Activated CD8-positive, alpha-beta T cell treated with anti-CD3 and anti-CD28 coated beads for 36 hours (primary cell): ENCODE data around the gene NKAIN1. TPM values are rescaled to one million over a fixed set of nuclear protein-coding genes. Genes with fewer than 3 reads are reported as not detected.
"Not testable (repeated sequence)": the region's sequence is repeated elsewhere in the genome, so short reads cannot be mapped to it uniquely, and the experiment has no call there.

Source experiments
- ATAC-seq: fragments of 200-7000 bp; cut with Tn5 transposase; one replicate; pipeline ENCODE4 v1.10.0; 2021; ENCODE audit warnings: mild to moderate bottlenecking, moderate library complexity
- CTCF ChIA-PET: fragments of 350-600 bp; sonication (Branson Sonifier 250); formaldehyde crosslinking; loops from one replicate; lab custom pipeline; 2021; ENCODE audit warnings: antibody characterized with exemption; lab: Charles Lee
- POLR2A ChIA-PET: fragments of 350-600 bp; sonication (Branson Sonifier 250); formaldehyde crosslinking; loops from one replicate; lab custom pipeline; 2021; ENCODE audit warnings: antibody characterized with exemption; lab: Charles Lee
- DNase-seq: peaks from one replicate; pipeline ENCODE4 v3.0.0-alpha.2; 2020
- H3K27ac Mint-ChIP-seq: one replicate; pipeline ENCODE4 v1.8.0; 2021; ENCODE audit warnings: mild to moderate bottlenecking, mixed read lengths
- H3K27me3 Mint-ChIP-seq: one replicate; pipeline ENCODE4 v1.8.0; 2021; ENCODE audit warnings: mixed read lengths
- H3K36me3 Mint-ChIP-seq: one replicate; pipeline ENCODE4 v1.8.0; 2021; ENCODE audit warnings: low read depth, mixed read lengths
- H3K4me1 Mint-ChIP-seq: one replicate; pipeline ENCODE4 v1.8.0; 2021; ENCODE audit warnings: low read depth, mixed read lengths
- H3K4me3 Mint-ChIP-seq: one replicate; pipeline ENCODE4 v1.8.0; 2021; ENCODE audit warnings: mild to moderate bottlenecking, moderate library complexity, mixed read lengths
- H3K9me3 Mint-ChIP-seq: one replicate; pipeline ENCODE4 v1.8.0; 2021; ENCODE audit warnings: mixed read lengths
- intact Hi-C: fragments of 100-400 bp; cut with micrococcal nuclease; formaldehyde crosslinking; loops from one replicate; pipeline ENCODE4 v1.10.0; 2022
- total RNA-seq, 2 experiments: library from RNA; stranded (reverse); gene quantifications; one replicate each; pipeline ENCODE4 v1.2.3, GENCODE V29; 2021
- TF ChIP-seq, protein P1 (sequence below): fragments of 200-600 bp; IDR thresholded peaks from one replicate; pipeline ENCODE4 v1.8.0; 2022; ENCODE audit warnings: antibody characterized with exemption, mild to moderate bottlenecking

Gene NKAIN1
- total RNA-seq, 2 experiments from 2014 or later = not detected

DNA sequence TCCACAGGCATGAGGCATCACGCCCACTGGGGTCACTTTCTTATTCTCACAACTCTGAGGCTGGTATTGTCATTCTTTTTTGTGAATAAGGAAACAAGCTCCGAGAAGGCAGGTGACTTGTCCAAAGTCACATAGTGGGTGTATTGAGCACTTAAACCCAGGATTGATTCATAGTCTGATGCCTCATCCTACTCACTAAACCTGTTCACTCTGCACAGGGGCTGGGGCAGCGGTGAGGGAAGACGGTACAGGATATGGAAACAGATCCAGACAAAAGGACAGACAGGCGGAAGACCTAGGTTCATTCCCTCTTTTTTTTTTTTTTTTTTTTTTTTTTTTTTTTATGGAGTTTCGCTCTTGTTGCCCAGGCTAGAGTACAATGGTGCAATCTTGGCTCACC is 56.6 kb downstream of the NKAIN1 start:
- Mint-ChIP-seq H3K4me3 (no peak overlapping the region), H3K9me3 (no peaks in the 10 kb centered on the region), H3K36me3 (no peaks in the 10 kb centered on the region), H3K4me1 (peaks cover 7% of the 10 kb centered on the region), H3K27ac (no peak overlapping the region), H3K27me3 (peaks cover 30% of the 10 kb centered on the region)
- ChIA-PET CTCF (interaction anchor here (0.6 to 2.6 kb wide), 10 partner anchors 8 to 365 kb away, joined by 3 to 9 read pairs (median 3); no protein-coding TSS in a partner anchor), POLR2A (interaction anchor here (0.7 kb wide), 1 partner anchor 16 kb away, joined by 3 read pairs; no protein-coding TSS in a partner anchor)
- intact Hi-C loops = loop anchor here (5.0 to 10.0 kb wide), 2 partner anchors 242 to 364 kb away; no protein-coding TSS in a partner anchor
- TF ChIP-seq, protein P1, sequence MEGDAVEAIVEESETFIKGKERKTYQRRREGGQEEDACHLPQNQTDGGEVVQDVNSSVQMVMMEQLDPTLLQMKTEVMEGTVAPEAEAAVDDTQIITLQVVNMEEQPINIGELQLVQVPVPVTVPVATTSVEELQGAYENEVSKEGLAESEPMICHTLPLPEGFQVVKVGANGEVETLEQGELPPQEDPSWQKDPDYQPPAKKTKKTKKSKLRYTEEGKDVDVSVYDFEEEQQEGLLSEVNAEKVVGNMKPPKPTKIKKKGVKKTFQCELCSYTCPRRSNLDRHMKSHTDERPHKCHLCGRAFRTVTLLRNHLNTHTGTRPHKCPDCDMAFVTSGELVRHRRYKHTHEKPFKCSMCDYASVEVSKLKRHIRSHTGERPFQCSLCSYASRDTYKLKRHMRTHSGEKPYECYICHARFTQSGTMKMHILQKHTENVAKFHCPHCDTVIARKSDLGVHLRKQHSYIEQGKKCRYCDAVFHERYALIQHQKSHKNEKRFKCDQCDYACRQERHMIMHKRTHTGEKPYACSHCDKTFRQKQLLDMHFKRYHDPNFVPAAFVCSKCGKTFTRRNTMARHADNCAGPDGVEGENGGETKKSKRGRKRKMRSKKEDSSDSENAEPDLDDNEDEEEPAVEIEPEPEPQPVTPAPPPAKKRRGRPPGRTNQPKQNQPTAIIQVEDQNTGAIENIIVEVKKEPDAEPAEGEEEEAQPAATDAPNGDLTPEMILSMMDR = no peak
- ATAC-seq (no peak), DNase-seq (no peak)

- Mint-ChIP-seq H3K9me3 (no peaks in the 10 kb centered on the region), H3K4me3 (no peak overlapping the region), H3K27me3 (peaks cover 30% of the 10 kb centered on the region), H3K27ac (no peak overlapping the region), H3K36me3 (no peaks in the 10 kb centered on the region), H3K4me1 (peaks cover 7% of the 10 kb centered on the region)
- ChIA-PET POLR2A (interaction anchor here (0.7 kb wide), 1 partner anchor 16 kb away, joined by 3 read pairs; no protein-coding TSS in a partner anchor), CTCF (interaction anchor here (0.8 to 1.8 kb wide), 9 partner anchors 9 to 366 kb away, joined by 3 to 15 read pairs (median 5); no protein-coding TSS in a partner anchor)
- TF ChIP-seq, protein P1 = no peak
- intact Hi-C loops = loop anchor here (5.0 to 10.0 kb wide), 2 partner anchors 242 to 365 kb away; no protein-coding TSS in a partner anchor
- DNase-seq (peak; percentile 54), ATAC-seq (peak; percentile 69)
Observed at GRCh38 chr1:31182352-31182751, 57.3 kb downstream of the NKAIN1 start.

DNA sequence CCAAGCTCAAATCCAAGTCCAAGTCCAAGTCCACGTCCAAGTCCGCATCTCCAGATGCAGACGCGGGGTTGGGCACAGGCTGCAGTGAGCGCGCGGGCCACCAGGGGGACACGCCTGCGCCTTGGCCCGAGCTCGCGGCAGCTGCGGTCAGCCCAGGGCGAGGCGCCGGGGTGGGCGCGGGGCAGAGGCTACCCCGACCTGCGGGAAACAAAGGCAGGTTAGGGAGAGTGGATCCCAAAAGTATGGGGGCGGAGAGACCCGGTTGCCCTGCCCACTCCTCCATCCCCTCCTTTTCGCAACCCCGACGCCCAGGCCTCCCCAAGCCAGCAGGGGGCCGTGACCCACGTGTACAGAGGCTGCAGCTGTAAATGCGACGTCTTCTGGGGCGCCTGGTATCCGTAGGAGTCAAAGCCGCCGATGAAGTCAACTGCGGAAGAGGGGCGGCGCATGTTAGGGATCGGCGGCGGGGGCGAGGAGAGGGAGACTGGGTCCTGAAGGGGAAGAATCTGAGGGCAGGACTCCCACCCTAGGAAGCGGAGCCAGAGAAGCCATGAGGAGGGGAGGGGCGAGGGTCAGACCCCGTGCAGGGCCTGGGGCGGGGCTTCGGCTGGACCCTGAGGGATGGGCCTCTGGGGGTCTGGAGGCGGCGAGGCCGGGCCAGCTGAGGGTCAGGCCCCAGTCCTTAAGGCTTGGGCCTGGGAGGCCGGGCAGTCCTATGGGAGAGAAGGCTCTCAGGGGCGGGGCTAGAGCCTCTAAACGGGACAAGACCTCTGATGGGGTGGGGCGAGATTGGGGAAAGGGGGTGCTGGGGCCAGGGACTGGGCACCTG is 58.0 kb downstream of the NKAIN1 start:
- intact Hi-C loops = loop anchor here (5.0 to 10.0 kb wide), 2 partner anchors 243 to 366 kb away; no protein-coding TSS in a partner anchor
- H3K27me3 Mint-ChIP-seq = peaks cover 26% of the 10 kb centered on the region
- H3K36me3 Mint-ChIP-seq = no peaks in the 10 kb centered on the region

GRCh38 chr1:31180338-31180737 is 59.3 kb downstream of the NKAIN1 start:
- Mint-ChIP-seq H3K4me1 (peaks cover 7% of the 10 kb centered on the region), H3K27ac (no peak overlapping the region), H3K36me3 (no peaks in the 10 kb centered on the region), H3K27me3 (peaks cover 26% of the 10 kb centered on the region), H3K4me3 (no peak overlapping the region), H3K9me3 (no peaks in the 10 kb centered on the region)
- CTCF ChIA-PET = interaction anchor here (1.0 to 1.8 kb wide), 8 partner anchors 9 to 242 kb away, joined by 3 to 15 read pairs (median 6); no protein-coding TSS in a partner anchor
- ATAC-seq (no peak), DNase-seq (no peak)
- TF ChIP-seq, protein P1 = no peak
- intact Hi-C loops = loop anchor here (5.0 to 10.0 kb wide), 2 partner anchors 244 to 367 kb away; no protein-coding TSS in a partner anchor
- POLR2A ChIA-PET = interaction anchor here (1.2 kb wide), 1 partner anchor 18 kb away, joined by 5 read pairs; no protein-coding TSS in a partner anchor

More for the DNA sequence above, 58.0 kb downstream of the NKAIN1 start:
- H3K4me3 Mint-ChIP-seq = no peak overlapping the region
- ATAC-seq (peak; percentile 75), DNase-seq (peak; percentile 66)
- H3K9me3 Mint-ChIP-seq = no peaks in the 10 kb centered on the region
- no peak overlapping the region for H3K27ac Mint-ChIP-seq
- CTCF ChIA-PET = interaction anchor here (0.6 to 1.8 kb wide), 22 partner anchors 8 to 1449 kb away, joined by 3 to 15 read pairs (median 4); no protein-coding TSS in a partner anchor
- POLR2A ChIA-PET = no interaction called here
- H3K4me1 Mint-ChIP-seq = peaks cover 7% of the 10 kb centered on the region
- TF ChIP-seq, protein P1 = peak; percentile 85

GRCh38 chr1:31176291-31176690 is 63.4 kb downstream of the NKAIN1 start:
- H3K4me3 Mint-ChIP-seq, H3K27ac Mint-ChIP-seq, H3K36me3 Mint-ChIP-seq, H3K4me1 Mint-ChIP-seq, ATAC-seq, CTCF ChIA-PET, intact Hi-C loops, POLR2A ChIA-PET, H3K9me3 Mint-ChIP-seq, DNase-seq: not testable (repeated sequence)
- H3K27me3 Mint-ChIP-seq = peaks cover 17% of the 10 kb centered on the region
